ENCODE results near the gene MAGI2.
"Not testable (repeated sequence)": the region's sequence is repeated elsewhere in the genome, so short reads cannot be mapped to it uniquely, and the experiment has no call there.

MAGI2 gene

GRCh38 chr7:78299088-78299487 is 1154.4 kb downstream of the MAGI2 start:
- ATAC-seq (ENCODE audit: low read depth): no peak
- no peaks in the 10 kb centered on the region for H3K36me3 ChIP-seq (ENCODE audit: low read depth)
- TF ChIP-seq CTCF (IDR thresholded peaks at IDR 0.05; ENCODE audit: poor library complexity, severe bottlenecking): no peak
- H3K4me1 ChIP-seq (ENCODE audit: insufficient read depth, poor library complexity, severe bottlenecking): no peaks in the 10 kb centered on the region
- no peaks in the 10 kb centered on the region for H3K9me3 ChIP-seq (ENCODE audit: severe bottlenecking)
- H3K27ac ChIP-seq (ENCODE audit: poor library complexity, severe bottlenecking): no peak overlapping the region
- no peaks in the 10 kb centered on the region for H3K27me3 ChIP-seq (ENCODE audit: insufficient read depth, poor library complexity, severe bottlenecking)
- no peak for DNase-seq (ENCODE audit: low spot score)
- no peak overlapping the region for H3K4me3 ChIP-seq (ENCODE audit: severe bottlenecking)

DNA sequence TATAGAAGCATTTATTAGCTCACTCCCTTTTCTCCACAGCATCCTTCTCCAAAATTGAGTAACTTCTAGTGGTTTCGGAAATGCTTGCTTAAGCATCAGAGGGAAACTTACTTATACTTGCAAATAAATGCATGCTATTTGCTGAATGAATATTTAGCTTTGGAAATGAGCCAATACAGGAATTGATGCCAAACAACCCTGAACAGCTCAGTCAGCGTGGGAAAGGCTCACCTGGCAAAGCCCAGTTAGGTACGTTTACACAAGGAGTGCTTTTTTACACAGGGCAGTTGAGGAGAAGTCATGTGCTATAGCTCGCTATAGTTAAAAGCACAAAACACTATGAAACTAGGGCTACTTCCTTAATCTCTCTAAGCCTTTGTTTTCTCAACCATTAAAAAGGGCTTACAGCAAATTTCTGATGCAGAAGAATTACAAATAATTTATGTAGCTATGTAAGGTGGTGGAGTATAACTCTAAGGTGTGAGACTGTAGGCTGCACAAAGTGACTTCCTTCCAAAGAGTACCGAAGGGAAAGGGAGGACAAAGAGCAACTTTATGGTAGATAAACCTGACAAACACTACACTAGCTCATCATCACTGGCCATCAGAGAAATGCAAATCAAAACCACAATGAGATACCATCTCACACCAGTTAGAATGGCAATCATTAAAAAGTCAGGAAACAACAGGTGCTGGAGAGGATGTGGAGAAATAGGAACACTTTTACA is 1156.7 kb downstream of the MAGI2 start:
- Histone ChIP-seq H3K9me3 (ENCODE audit: severe bottlenecking) (no peaks in the 10 kb centered on the region), H3K4me1 (ENCODE audit: insufficient read depth, poor library complexity, severe bottlenecking) (no peaks in the 10 kb centered on the region), H3K27ac (ENCODE audit: poor library complexity, severe bottlenecking) (no peak overlapping the region), H3K27me3 (ENCODE audit: insufficient read depth, poor library complexity, severe bottlenecking) (no peaks in the 10 kb centered on the region), H3K4me3 (ENCODE audit: severe bottlenecking) (no peak overlapping the region), H3K36me3 (ENCODE audit: low read depth) (no peaks in the 10 kb centered on the region)
- no peak for TF ChIP-seq CTCF (IDR thresholded peaks at IDR 0.05; ENCODE audit: poor library complexity, severe bottlenecking)
- ATAC-seq (ENCODE audit: low read depth): no peak
- DNase-seq (ENCODE audit: low spot score): no peak

- Histone ChIP-seq H3K27me3 (ENCODE audit: insufficient read depth, poor library complexity, severe bottlenecking) (no peaks in the 10 kb centered on the region), H3K27ac (ENCODE audit: poor library complexity, severe bottlenecking) (no peak overlapping the region), H3K4me3 (ENCODE audit: severe bottlenecking) (no peak overlapping the region), H3K4me1 (ENCODE audit: insufficient read depth, poor library complexity, severe bottlenecking) (no peaks in the 10 kb centered on the region), H3K9me3 (ENCODE audit: severe bottlenecking) (no peaks in the 10 kb centered on the region), H3K36me3 (ENCODE audit: low read depth) (no peaks in the 10 kb centered on the region)
- DNase-seq (ENCODE audit: low spot score): no peak
- no peak for TF ChIP-seq CTCF (IDR thresholded peaks at IDR 0.05; ENCODE audit: poor library complexity, severe bottlenecking)
- ATAC-seq (ENCODE audit: low read depth): no peak
Observed at GRCh38 chr7:78296046-78296597, 1157.3 kb downstream of the MAGI2 start.

- not testable (repeated sequence) for H3K9me3 ChIP-seq (ENCODE audit: severe bottlenecking); ATAC-seq (ENCODE audit: low read depth); H3K4me3 ChIP-seq (ENCODE audit: severe bottlenecking); H3K27ac ChIP-seq (ENCODE audit: poor library complexity, severe bottlenecking); DNase-seq (ENCODE audit: low spot score); H3K27me3 ChIP-seq (ENCODE audit: insufficient read depth, poor library complexity, severe bottlenecking); H3K4me1 ChIP-seq (ENCODE audit: insufficient read depth, poor library complexity, severe bottlenecking); H3K36me3 ChIP-seq (ENCODE audit: low read depth)
Observed at GRCh38 chr7:78289471-78289870, 1164.0 kb downstream of the MAGI2 start.

GRCh38 chr7:78284945-78285344 is 1168.5 kb downstream of the MAGI2 start:
- Histone ChIP-seq H3K27ac (ENCODE audit: poor library complexity, severe bottlenecking) (no peak overlapping the region), H3K4me1 (ENCODE audit: insufficient read depth, poor library complexity, severe bottlenecking) (no peaks in the 10 kb centered on the region), H3K27me3 (ENCODE audit: insufficient read depth, poor library complexity, severe bottlenecking) (peaks cover 7% of the 10 kb centered on the region), H3K36me3 (ENCODE audit: low read depth) (no peaks in the 10 kb centered on the region), H3K4me3 (ENCODE audit: severe bottlenecking) (no peak overlapping the region), H3K9me3 (ENCODE audit: severe bottlenecking) (no peaks in the 10 kb centered on the region)
- ATAC-seq (ENCODE audit: low read depth) (no peak), DNase-seq (ENCODE audit: low spot score) (no peak)
- no peak for TF ChIP-seq CTCF (IDR thresholded peaks at IDR 0.05; ENCODE audit: poor library complexity, severe bottlenecking)
